HK-2 (cell line): ENCODE results near the gene L3MBTL4.

Source experiments
- DNase-seq: peaks from one replicate; pipeline ENCODE4 v3.0.0-alpha.2; 2018; ENCODE audit not compliant: unreplicated experiment

L3MBTL4 gene

DNA sequence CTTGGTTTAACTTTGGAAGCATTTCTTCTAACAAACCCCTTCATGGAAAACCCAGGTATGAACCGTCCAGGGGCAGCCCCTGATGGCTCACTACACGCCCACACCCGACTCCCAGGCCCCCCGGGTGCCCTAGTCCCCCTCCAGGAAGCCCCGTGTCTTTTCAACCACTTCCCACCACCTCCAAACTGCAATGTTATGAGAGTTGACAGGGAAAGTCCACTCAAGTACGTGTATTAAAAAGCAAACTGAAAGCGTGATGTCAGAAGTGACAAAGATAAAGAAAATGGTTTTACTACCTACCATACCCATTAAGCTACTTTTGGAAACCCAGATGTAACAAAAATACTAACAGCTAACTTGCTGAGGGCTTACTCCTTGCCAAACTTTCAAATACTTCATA is 51.5 kb downstream of the L3MBTL4 start:
- peak; percentile 2 for DNase-seq

DNA sequence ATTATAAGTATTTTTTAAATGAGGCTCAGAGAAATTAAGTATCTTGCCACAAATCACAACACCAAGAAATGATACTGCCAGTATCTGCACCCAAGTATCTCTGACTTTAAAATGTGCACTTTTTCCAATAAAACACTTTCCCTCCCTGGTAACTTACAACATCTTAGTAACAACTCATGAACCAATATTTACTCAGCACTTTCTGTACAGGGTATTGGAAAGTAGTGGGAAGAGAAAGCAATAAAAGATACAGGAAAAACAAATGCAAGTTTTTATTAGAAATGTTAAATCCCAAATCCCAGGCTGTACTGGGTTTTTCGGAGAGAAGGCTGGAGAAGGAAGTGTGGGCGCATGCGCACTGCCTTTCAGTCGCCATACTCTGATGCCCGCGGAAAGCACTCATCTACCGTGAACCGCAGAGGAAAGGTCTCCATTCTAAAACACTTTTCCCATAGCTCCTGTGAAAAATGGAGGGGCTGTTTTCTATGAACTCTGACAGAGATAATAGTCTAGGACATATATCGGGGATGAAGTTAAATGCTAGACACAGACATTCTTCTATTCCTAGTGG is 52.1 kb downstream of the L3MBTL4 start:
- DNase-seq: peak; percentile 28

DNA sequence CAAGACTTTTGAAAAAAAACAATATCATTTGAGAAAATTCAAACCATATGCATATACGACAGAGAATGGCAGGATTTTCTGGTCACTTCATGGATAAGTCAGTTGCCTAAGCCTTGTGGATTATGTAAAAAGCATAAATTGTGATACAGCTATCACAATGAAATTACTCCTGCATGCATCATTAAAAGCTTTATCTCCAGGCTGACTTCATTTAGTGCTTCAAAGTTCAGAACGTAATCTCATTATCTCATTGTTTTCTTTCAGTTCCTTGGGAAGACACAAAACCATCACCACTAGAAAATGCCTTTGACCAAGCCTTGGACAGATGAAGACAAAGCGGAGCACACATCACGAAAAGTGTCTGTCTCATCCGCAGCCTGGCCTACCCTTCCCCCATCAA is 57.0 kb downstream of the L3MBTL4 start:
- DNase-seq: no peak

- DNase-seq: peak; percentile 23
These were observed 58.7 kb downstream of the L3MBTL4 start for GRCh38 chr18:6355789-6356589.

GRCh38 chr18:6352275-6352674 is 62.4 kb downstream of the L3MBTL4 start:
- no peak for DNase-seq

DNA sequence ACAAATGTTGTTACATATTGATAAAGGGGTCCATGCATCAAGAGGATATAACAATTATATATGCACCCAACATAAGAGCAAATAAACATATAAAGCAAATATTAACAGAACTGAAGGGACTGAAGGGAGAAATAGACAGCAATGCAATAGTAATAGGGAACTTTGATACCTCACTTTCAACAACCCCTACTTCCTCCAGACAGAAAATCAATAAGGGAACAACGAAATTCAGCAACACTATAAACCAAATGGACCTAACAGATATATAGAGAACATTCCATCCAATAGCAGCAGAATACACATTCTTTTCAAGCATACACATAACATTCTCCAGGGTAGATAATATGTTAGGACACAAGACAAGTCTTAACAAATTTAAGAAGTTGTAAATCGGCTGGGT is 71.7 kb downstream of the L3MBTL4 start:
- DNase-seq: no peak

DNA sequence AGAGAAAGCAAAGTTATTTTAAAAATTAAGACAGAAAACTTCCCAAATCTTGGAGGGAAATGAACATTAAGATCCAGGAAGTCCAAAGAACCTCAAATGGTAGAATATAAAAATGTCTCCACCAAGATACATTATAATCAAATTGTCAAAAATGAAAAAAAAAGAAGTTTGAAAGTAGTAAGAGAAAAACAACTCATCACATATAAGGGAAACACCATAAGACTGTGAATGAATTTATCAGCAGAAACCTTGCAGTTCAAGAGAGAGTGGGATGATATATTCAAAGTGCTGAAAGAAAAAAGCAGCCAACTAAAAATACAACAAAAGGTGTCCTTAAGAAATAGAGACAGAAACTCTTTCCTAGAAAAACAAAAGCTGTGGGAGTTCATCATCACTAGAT is 73.0 kb downstream of the L3MBTL4 start:
- no peak for DNase-seq

- no peak for DNase-seq
These were observed 73.4 kb downstream of the L3MBTL4 start for GRCh38 chr18:6341303-6341702.

- DNase-seq: no peak
These were observed 74.6 kb downstream of the L3MBTL4 start for GRCh38 chr18:6340121-6340520.

GRCh38 chr18:6336239-6336638 is 78.5 kb downstream of the L3MBTL4 start:
- no peak for DNase-seq

DNA sequence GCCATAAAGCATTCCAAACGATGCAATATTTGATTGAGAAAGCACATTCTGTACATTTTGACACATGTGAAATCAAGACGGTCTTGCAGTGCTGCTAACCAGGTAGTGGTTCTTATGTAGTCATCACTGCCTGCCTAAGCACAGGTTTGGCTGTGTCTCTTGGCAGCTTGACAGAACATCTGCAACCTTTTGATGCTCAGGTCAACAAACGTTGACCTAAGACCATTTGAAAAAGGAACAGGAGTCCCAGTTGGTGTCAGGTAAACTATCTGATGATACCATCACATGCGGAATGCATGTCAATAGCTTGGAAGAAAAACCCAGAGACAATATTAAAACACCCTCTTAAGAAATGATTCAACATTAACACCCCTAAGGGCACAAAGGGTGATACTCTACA is 80.7 kb downstream of the L3MBTL4 start:
- no peak for DNase-seq

GRCh38 chr18:6331872-6332271 is 82.8 kb downstream of the L3MBTL4 start:
- no peak for DNase-seq

DNA sequence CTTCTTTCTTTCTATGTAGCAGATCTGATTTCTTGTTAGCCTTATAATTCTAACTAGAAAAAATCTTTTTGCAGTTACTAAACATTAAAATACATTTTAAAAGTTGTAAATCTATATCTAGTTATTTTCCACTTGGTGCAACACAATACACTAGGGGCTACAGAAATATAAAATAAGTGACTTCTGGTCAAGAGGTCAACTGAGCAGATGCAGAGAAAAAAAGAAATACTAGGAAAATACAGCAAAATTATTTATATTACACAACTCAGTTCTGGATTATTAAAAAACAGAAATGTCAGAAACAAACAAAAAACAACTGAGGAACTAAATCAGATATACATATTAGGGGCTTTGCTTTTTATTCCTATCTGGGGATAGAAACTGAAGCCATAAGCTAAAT is 83.9 kb downstream of the L3MBTL4 start:
- no peak for DNase-seq

GRCh38 chr18:6328621-6329010 is 86.1 kb downstream of the L3MBTL4 start:
- no peak for DNase-seq

DNA sequence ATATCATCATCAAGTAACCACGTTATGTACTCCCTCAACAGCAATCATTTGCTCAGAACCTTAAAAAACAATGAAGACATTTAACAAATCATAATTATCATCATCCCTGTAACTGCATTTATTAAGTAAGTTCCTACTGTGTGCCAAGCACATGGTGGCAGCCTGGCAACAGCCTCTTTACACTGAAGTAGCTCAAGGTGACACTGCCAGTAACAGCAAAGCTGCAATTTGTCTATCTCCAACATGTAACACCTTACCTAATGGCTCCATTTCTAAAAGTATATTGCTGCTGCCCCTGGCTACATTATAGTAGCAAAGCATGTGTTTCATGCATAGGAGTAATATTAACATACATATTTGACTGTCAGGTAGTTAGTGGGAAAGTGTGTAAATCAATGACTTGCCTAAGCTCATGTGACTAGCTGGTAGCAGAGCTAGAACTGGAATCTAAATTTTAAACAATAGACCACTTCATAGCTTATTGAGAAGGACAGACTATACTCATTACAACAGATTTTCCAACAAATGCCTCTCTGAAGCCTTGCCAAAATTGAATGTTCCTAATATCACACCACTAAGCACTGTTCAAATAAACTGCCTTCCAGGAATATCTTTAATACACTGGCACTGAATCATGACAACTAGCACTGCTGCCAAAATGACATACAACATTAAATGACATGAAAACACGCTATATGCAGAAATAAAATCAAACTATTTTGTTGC is 86.7 kb downstream of the L3MBTL4 start:
- DNase-seq: no peak

- no peak for DNase-seq
These were observed 87.2 kb downstream of the L3MBTL4 start for GRCh38 chr18:6327485-6327884.

DNA sequence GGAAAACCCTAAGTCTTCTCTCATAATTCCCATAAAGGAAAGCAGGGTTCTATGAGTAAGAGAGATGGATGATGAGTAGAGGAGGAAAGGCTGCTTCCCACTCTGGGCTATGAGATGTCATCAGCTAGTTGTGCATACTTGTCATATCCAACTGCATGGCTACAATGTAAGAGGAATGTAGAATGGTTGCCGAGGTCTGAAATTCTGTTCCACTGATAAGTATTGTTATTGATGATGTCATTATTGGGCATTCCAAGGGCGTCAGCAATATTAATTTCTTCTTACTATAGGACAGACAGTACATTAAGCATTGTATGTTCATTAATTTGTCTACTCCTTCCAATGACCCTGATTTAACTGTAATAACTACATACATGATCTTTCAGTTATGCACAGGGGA is 88.1 kb downstream of the L3MBTL4 start:
- DNase-seq: no peak

DNA sequence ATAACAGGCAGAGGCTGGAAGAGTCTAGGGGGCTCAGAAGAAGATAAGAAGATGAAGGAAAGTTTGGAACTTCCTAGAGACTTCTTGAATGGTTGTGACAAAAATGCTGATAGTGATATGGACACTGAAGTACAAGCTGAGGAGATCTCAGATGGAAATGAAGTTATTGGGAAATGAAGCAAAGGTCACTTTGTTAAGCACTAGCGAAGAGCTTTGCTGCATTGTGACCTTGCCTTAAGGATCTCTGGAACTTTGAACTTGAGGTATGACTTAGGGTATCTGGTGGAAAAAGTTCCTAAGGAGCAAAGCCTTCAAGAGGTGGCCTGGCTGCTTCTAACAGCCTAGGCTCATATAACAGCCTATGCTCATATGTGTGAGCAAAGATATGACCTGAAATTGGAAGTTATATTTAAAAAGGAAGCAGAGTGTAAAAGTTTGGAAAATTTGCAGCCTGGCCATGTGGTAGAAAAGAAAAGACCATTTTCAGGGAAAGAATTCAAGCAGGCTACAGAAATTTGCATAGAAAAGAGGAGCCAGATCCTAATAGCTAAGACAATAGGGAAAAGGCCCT is 91.3 kb downstream of the L3MBTL4 start:
- DNase-seq: no peak

- no peak for DNase-seq
These were observed 99.0 kb downstream of the L3MBTL4 start for GRCh38 chr18:6315517-6316331.

DNA sequence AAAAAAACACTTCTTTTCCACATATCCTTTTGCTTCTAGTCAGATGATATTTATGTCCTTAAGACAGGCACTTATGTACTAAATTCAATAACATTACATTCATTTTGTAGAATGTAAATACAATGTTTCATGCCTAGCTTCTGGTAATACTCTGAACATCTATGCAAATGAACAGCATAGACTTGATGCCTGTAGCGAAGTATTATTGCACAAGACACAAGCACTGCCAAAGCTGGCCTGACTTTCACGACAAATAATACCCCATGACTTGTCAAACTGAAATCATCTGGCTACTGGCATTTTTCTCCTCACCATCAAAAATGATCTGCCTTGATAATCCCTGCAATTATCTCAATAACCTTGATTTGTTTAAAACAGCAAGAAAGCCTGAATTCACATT is 101.3 kb downstream of the L3MBTL4 start:
- no peak for DNase-seq

DNA sequence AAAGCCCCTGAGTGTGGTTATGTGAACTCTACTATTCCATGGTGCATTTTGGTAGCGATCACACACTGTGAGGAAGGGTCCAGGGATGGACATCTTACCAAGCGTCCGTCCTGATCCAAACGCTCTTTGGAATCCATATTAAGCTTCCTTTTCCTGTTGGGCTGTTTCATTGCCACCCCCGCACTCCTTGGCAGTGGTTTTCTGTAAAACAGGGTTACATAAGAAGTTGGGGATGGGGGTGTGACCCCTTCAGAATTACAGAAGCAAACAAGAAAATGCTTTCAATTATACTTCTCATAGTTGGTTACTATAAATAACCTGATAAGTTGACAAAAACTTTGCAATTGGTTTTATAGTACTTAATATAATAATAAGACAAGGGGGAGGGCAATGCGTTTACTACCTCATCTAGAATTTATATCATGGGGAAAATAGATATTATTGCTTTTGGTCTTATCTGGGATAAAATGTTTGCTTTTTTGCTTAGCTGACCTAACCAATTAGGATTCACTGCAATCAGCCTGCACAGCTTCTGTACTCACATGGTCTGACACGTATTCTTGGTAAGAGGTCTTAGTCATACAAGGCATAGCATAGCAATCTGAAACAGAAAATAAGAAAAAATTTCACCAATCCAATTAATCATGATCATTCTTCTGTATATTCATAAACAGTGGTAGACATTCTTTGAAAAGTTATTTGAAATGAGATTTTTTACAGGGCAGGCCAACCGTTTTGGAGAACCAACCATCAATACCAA is 103.1 kb downstream of the L3MBTL4 start:
- DNase-seq: no peak
